Measurements from ENCODE around the gene IMMP2L. TPM values are rescaled to one million over a fixed set of nuclear protein-coding genes. Genes with fewer than 3 reads are reported as not detected.

IMMP2L gene
- total and polyA plus RNA-seq, 2 donors (not counting 3 experiments of a cell fraction or from before 2014, with no cell fraction given) = 9.9 to 11.8 TPM

GRCh38 chr7:111600091-111600490 lies 37.8 kb upstream of the IMMP2L start:
- POLR2A ChIA-PET = no interaction called here
- BruUV-seq (replicated peaks) = no TSS peak
- Histone ChIP-seq H3K27ac (ENCODE audit: insufficient read depth, low read depth, low read length) (no peak overlapping the region), H3K4me1 (ENCODE audit: control insufficient read depth, extremely low read depth, insufficient read depth, low read length) (no peaks in the 10 kb centered on the region), H2AFZ (ENCODE audit: low read depth, low read length) (no peak overlapping the region), H3K9me3 (replicated peaks; ENCODE audit: control insufficient read depth, insufficient read depth, low read length) (no peaks in the 10 kb centered on the region), H3K4me3 (replicated peaks in 1 of 3; ENCODE audit: insufficient read depth in 1 of 3, low read depth in 1 of 3, low read length in 3 of 3) (no peak overlapping the region), H3K27me3 (ENCODE audit: control insufficient read depth in 2 of 2, insufficient read depth in 2 of 2, low read length in 2 of 2) (no peaks in the 10 kb centered on the region), H3K36me3 (ENCODE audit: control insufficient read depth in 2 of 2, extremely low read depth in 1 of 2, insufficient read depth in 2 of 2, low read length in 2 of 2) (no peaks in the 10 kb centered on the region), H3K79me2 (ENCODE audit: control insufficient read depth, insufficient read depth, low read length) (no peaks in the 10 kb centered on the region), H3K9me1 (replicated peaks; ENCODE audit: control insufficient read depth, extremely low read depth, insufficient read depth, low read length) (no peaks in the 10 kb centered on the region), H3K4me2 (ENCODE audit: insufficient read depth, low read length) (no peak overlapping the region), H3K9ac (replicated peaks; ENCODE audit: extremely low read depth, insufficient read depth, low read length) (no peak overlapping the region), H4K20me1 (replicated peaks; ENCODE audit: control insufficient read depth, extremely low read depth, insufficient read depth, low read length) (no peaks in the 10 kb centered on the region)
- no peak for FAIRE-seq
- dilution Hi-C loops (cut with MboI; ENCODE audit: extremely low pct_ligation_motif_present, low sequenced_read_pairs) = no loop called here
- CTCF ChIA-PET = no interaction called here
- no peak for TF ChIP-seq CTCF (IDR thresholded peaks at IDR 0.05; ENCODE audit: extremely low read depth in 1 of 2, insufficient read depth in 1 of 2, low read depth in 1 of 2, low read length in 2 of 2)
- intact Hi-C loops (cut with micrococcal nuclease) = no loop called here
- no peak for DNase-seq (ENCODE audit: low read depth, low spot score)

- ChIA-PET CTCF (no interaction called here), POLR2A (no interaction called here)
- no peaks in the 10 kb centered on the region for H3K9me1 ChIP-seq (replicated peaks; ENCODE audit: control insufficient read depth, extremely low read depth, insufficient read depth, low read length)
- H3K9ac ChIP-seq (replicated peaks; ENCODE audit: extremely low read depth, insufficient read depth, low read length) = no peak overlapping the region
- TF ChIP-seq EZH2 (IDR thresholded peaks at IDR 0.05; ENCODE audit: borderline replicate concordance, low read depth, low read length, severe bottlenecking) (no peak), MYC (IDR thresholded peaks at IDR 0.05; ENCODE audit: low read depth, low read length) (no peak), POLR2A (IDR thresholded peaks at IDR 0.05; ENCODE audit: low read depth, low read length) (no peak), CTCF (IDR thresholded peaks at IDR 0.05; ENCODE audit: extremely low read depth in 1 of 2, insufficient read depth in 1 of 2, low read depth in 1 of 2, low read length in 2 of 2) (no peak), POLR2AphosphoS5 (IDR thresholded peaks at IDR 0.05; ENCODE audit: insufficient read depth, low read depth, low read length) (no peak), FOS (IDR thresholded peaks at IDR 0.05; ENCODE audit: borderline replicate concordance, insufficient read depth, low read length) (no peak), GATA2 (IDR thresholded peaks at IDR 0.05; ENCODE audit: insufficient read depth, insufficient read length, low read depth, low read length) (no peak)
- H3K4me2 ChIP-seq (ENCODE audit: insufficient read depth, low read length) = no peak overlapping the region
- dilution Hi-C loops (cut with MboI; ENCODE audit: extremely low pct_ligation_motif_present, low sequenced_read_pairs) (no loop called here), intact Hi-C loops (cut with micrococcal nuclease) (no loop called here)
- H3K9me3 ChIP-seq (replicated peaks; ENCODE audit: control insufficient read depth, insufficient read depth, low read length) = no peaks in the 10 kb centered on the region
- no peaks in the 10 kb centered on the region for H3K79me2 ChIP-seq (ENCODE audit: control insufficient read depth, insufficient read depth, low read length)
- DNase-seq (ENCODE audit: low read depth, low spot score) = no peak
- H3K27me3 ChIP-seq (ENCODE audit: control insufficient read depth in 2 of 2, insufficient read depth in 2 of 2, low read length in 2 of 2) = peaks cover 2 to 3% of the 10 kb centered on the region in 2 experiments
- no peak overlapping the region for H3K4me3 ChIP-seq (replicated peaks in 1 of 3; ENCODE audit: insufficient read depth in 1 of 3, low read depth in 1 of 3, low read length in 3 of 3)
- no TSS peak for BruUV-seq (replicated peaks)
- no peaks in the 10 kb centered on the region for H3K36me3 ChIP-seq (ENCODE audit: control insufficient read depth in 2 of 2, extremely low read depth in 1 of 2, insufficient read depth in 2 of 2, low read length in 2 of 2)
- H3K27ac ChIP-seq (ENCODE audit: insufficient read depth, low read depth, low read length) = no peak overlapping the region
- H4K20me1 ChIP-seq (replicated peaks; ENCODE audit: control insufficient read depth, extremely low read depth, insufficient read depth, low read length) = no peaks in the 10 kb centered on the region
- no peaks in the 10 kb centered on the region for H3K4me1 ChIP-seq (ENCODE audit: control insufficient read depth, extremely low read depth, insufficient read depth, low read length)
- H2AFZ ChIP-seq (ENCODE audit: low read depth, low read length) = no peak overlapping the region
- FAIRE-seq = no peak
Measured at GRCh38 chr7:111595780-111596179, 33.5 kb upstream of the IMMP2L start.
